HFF-Myc (cell line): ENCODE results near the gene ITGAE.

Experiments
- DNase-seq: peaks from one replicate; pipeline ENCODE4 v3.0.0-alpha.2; 2011; ENCODE audit warnings: low read depth; ENCODE audit errors: extremely low read depth
- H3K4me3 ChIP-seq: replicated peaks from 2 replicates; pipeline ENCODE4 v1.5.1; 2011; ENCODE audit warnings: low read depth, mild to moderate bottlenecking, control low read depth, low read length
- CTCF ChIP-seq: IDR thresholded peaks from 2 replicates; pipeline ENCODE4 v1.5.1; 2012; ENCODE audit warnings: mild to moderate bottlenecking, low read depth, low read length, control low read depth; ENCODE audit errors: missing control alignments

The ITGAE gene

GRCh38 chr17:3688852-3689261 is 112.1 kb downstream of the ITGAE start:
- TF ChIP-seq CTCF = no peak
- no peak for DNase-seq
- H3K4me3 ChIP-seq = no peak overlapping the region

GRCh38 chr17:3688027-3688553 is 112.9 kb downstream of the ITGAE start:
- TF ChIP-seq CTCF = no peak
- DNase-seq = no peak
- H3K4me3 ChIP-seq = no peak overlapping the region

- H3K4me3 ChIP-seq = no peak overlapping the region
- TF ChIP-seq CTCF = no peak
- DNase-seq = no peak
Observed at GRCh38 chr17:3685174-3685573, 115.8 kb downstream of the ITGAE start.

- peak; percentile 97 for TF ChIP-seq CTCF
- DNase-seq = no peak
- H3K4me3 ChIP-seq = no peak overlapping the region
Observed at GRCh38 chr17:3683054-3683511, 117.9 kb downstream of the ITGAE start.

- no peak for DNase-seq
- TF ChIP-seq CTCF = no peak
- no peak overlapping the region for H3K4me3 ChIP-seq
Observed at GRCh38 chr17:3682033-3682432, 119.0 kb downstream of the ITGAE start.

- no peak for TF ChIP-seq CTCF
- H3K4me3 ChIP-seq = no peak overlapping the region
Observed at GRCh38 chr17:3681565-3681964, 119.4 kb downstream of the ITGAE start.

GRCh38 chr17:3681057-3681456 is 119.9 kb downstream of the ITGAE start:
- no peak for DNase-seq
- no peak overlapping the region for H3K4me3 ChIP-seq
- TF ChIP-seq CTCF = no peak

More at GRCh38 chr17:3681565-3681964, 119.4 kb downstream of the ITGAE start:
- DNase-seq = no peak
